Epidermal melanocyte (primary cell): ENCODE measurements around the gene VAV2.

ENCODE experiments used
- DNase-seq: peaks from one replicate; pipeline ENCODE4 v3.0.0; 2011; ENCODE audit warnings: low spot score; ENCODE audit not compliant: insufficient read length

Gene VAV2

GRCh38 chr9:133893191-133893994, 98.7 kb downstream of the VAV2 start:
- no peak for DNase-seq

GRCh38 chr9:133892193-133892920, 99.8 kb downstream of the VAV2 start:
- DNase-seq: no peak

- DNase-seq: no peak
Measured at GRCh38 chr9:133891741-133892140, 100.4 kb downstream of the VAV2 start.

- DNase-seq: no peak
Measured at GRCh38 chr9:133890583-133890982, 101.5 kb downstream of the VAV2 start.

- no peak for DNase-seq
Measured at GRCh38 chr9:133889584-133890301, 102.4 kb downstream of the VAV2 start.

- DNase-seq: no peak
Measured at GRCh38 chr9:133888809-133889491, 103.2 kb downstream of the VAV2 start.

GRCh38 chr9:133888048-133888808, 103.9 kb downstream of the VAV2 start:
- no peak for DNase-seq

GRCh38 chr9:133887540-133888047, 104.5 kb downstream of the VAV2 start:
- DNase-seq: no peak

- no peak for DNase-seq
Measured at GRCh38 chr9:133886563-133887501, 105.3 kb downstream of the VAV2 start.

GRCh38 chr9:133884907-133885744, 107.0 kb downstream of the VAV2 start:
- no peak for DNase-seq

- DNase-seq: no peak
Measured at GRCh38 chr9:133882849-133883755, 109.0 kb downstream of the VAV2 start.

GRCh38 chr9:133881671-133882381, 110.3 kb downstream of the VAV2 start:
- DNase-seq: no peak

GRCh38 chr9:133880851-133881661, 111.1 kb downstream of the VAV2 start:
- DNase-seq: no peak

GRCh38 chr9:133880136-133880535, 112.0 kb downstream of the VAV2 start:
- DNase-seq: no peak

GRCh38 chr9:133879615-133880014, 112.5 kb downstream of the VAV2 start:
- no peak for DNase-seq

- DNase-seq: no peak
Measured at GRCh38 chr9:133878402-133878801, 113.7 kb downstream of the VAV2 start.
